Body of pancreas (tissue), 4 donors: ENCODE measurements around the gene TMEM183A. TPM values are rescaled to one million over a fixed set of nuclear protein-coding genes. Genes with fewer than 3 reads are reported as not detected.

Experiments
- ATAC-seq: fragments of 150-250 bp; one replicate; pipeline ENCODE4 v1.9.1; 2016
- DNase-seq, 4 donors: peaks; one replicate each; pipeline ENCODE4 v3.0.0-alpha.2; 2019
- H3K27ac ChIP-seq, 4 donors: fragments of 200-600 bp; sonication (generic); 1 replicate in 3 of 4; 2 replicates in 1 of 4; pipeline versions ENCODE4 v1.5.1 to v1.6.1; 2016 to 2019; ENCODE audit warnings: mild to moderate bottlenecking in 1 of 4, mixed read lengths in 1 of 4, moderate library complexity in 1 of 4
- H3K27me3 ChIP-seq, 2 donors: fragments of 200-600 bp; sonication (generic); one replicate each; pipeline ENCODE4 v1.6.0; 2016; ENCODE audit warnings: mild to moderate bottlenecking in 1 of 2
- H3K36me3 ChIP-seq, 2 donors: fragments of 200-600 bp; sonication (generic); replicated peaks in 1 of 2; 2 replicates each; pipeline ENCODE4 v1.5.1; 2016; ENCODE audit warnings: low read depth in 2 of 2; ENCODE audit not compliant: insufficient read depth in 1 of 2
- H3K4me1 ChIP-seq: fragments of 200-600 bp; sonication (generic); one replicate; pipeline ENCODE4 v1.6.0; 2016
- H3K4me3 ChIP-seq, 2 donors: fragments of 200-600 bp; sonication (generic); 1 replicate in 1 of 2; 2 replicates in 1 of 2; pipeline ENCODE4 v1.5.1; 2016 to 2019
- H3K9me3 ChIP-seq, 3 donors: fragments of 200-600 bp; sonication (generic); 1 replicate in 2 of 3; 2 replicates in 1 of 3; pipeline ENCODE4 v1.5.1; 2016
- POLR2A ChIP-seq, 3 donors: fragments of 450-650 bp; IDR thresholded peaks; one replicate each; pipeline ENCODE4 v1.6.1; 2016; ENCODE audit warnings: antibody characterized with exemption in 3 of 3, mild to moderate bottlenecking in 2 of 3
- WGBS, 2 donors: methylation state at CpG; one replicate each; pipeline ENCODE4 v1.1.5; 2017; 5-methylcytosine and 5-hydroxymethylcytosine counted together
- intact Hi-C: fragments of 100-400 bp; cut with DNase I; formaldehyde crosslinking; loops from one replicate; pipeline ENCODE4 v1.15.1; 2023
- total RNA-seq, 2 donors: library from RNA; depleted of rRNA; stranded (reverse); fragments of >200 nt; gene quantifications; one replicate each; pipeline ENCODE4 v1.1.0, GENCODE V29; 2016
- TF ChIP-seq, protein P1 (sequence below), 7 experiments: fragments of 450-650 bp in 4 of 7; fragments of 200-600 bp in 3 of 7; sonication (generic) in 3 of 7; IDR thresholded peaks; one replicate each; pipeline ENCODE4 v1.5.1; 2016 to 2019; ENCODE audit warnings: antibody characterized with exemption in 7 of 7

The TMEM183A gene
- total RNA-seq, 2 donors from 2014 or later, result 47.7 to 86.7 TPM

DNA sequence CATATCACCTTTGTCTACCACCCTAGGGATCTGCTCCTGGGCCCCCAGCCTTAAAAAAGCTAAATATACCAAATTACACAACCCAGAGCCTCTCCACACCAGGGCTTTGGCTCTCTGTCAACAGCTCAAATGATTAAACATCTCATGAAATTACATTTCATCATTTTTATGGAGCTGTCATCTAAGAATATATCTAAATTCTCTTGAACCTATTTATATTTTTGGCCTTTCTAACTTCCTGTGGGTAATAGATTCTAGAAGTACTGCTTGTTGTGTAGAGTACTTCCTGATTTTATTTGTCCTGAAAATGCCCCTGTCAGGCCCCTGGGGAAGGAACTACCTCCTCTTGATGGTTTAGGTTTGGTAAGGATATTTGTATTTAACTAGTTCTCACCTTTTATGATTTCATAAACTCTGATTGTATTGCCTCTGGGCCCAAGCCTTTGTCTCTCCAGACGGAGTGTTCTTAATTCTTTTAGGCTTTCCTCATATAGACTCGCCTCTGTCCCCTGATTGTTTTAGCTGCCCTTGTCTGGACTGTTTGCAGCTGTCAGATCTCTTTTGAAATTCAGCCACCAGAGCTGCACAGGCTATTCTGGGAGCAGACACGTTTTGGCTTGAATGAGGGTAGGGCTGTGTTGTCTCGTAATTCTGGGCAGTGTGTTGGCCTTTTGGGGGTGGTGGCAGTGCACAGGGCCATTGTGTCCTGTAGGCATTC, 62.0 kb downstream of the TMEM183A start:
- ATAC-seq, result no peak
- TF ChIP-seq, protein P1, sequence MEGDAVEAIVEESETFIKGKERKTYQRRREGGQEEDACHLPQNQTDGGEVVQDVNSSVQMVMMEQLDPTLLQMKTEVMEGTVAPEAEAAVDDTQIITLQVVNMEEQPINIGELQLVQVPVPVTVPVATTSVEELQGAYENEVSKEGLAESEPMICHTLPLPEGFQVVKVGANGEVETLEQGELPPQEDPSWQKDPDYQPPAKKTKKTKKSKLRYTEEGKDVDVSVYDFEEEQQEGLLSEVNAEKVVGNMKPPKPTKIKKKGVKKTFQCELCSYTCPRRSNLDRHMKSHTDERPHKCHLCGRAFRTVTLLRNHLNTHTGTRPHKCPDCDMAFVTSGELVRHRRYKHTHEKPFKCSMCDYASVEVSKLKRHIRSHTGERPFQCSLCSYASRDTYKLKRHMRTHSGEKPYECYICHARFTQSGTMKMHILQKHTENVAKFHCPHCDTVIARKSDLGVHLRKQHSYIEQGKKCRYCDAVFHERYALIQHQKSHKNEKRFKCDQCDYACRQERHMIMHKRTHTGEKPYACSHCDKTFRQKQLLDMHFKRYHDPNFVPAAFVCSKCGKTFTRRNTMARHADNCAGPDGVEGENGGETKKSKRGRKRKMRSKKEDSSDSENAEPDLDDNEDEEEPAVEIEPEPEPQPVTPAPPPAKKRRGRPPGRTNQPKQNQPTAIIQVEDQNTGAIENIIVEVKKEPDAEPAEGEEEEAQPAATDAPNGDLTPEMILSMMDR (IDR thresholded peaks at IDR 0.05), result no peak
- TF ChIP-seq POLR2A (IDR thresholded peaks at IDR 0.05), result no peak
- Histone ChIP-seq H3K27ac (peak overlapping the region in 1 of 4 donors; percentile 1), H3K4me3 (no peak overlapping the region), H3K4me1 (peaks cover 8% of the 10 kb centered on the region), H3K27me3 (no peaks in the 10 kb centered on the region), H3K9me3 (no peaks in the 10 kb centered on the region), H3K36me3 (no peaks in the 10 kb centered on the region)
- intact Hi-C loops, result no loop called here
- DNase-seq, result no peak
- WGBS, 2 donors, result 33% methylated on average over 4 of the region's 4 CpGs

DNA sequence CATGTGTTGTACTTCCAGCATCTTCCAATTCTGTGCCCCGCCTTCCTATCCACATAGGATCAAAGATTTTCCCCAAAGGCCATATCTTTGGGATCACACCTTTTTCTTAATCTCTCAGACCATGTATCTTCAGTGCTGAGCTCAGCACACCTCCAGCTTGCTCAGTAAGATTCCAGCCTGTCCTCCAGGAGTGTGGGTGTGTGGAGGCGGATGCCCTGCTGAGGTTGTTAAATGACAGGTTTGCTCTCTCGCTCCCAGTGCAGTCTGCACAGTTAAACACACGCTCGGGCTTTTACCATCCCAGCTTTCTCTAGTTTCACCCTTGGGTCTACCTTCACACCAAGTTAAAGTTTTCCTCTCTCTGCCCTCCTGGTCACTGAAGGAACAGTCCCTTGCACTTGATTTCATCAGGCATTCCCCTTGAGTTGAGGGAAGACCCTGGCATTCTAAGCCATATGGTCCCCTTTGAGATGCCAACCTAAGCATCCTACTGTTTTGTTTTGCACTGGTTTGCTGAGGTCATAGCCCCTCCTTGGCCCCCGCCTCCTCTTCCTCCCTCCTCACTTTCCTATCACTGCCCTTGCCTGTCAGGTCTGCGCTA, 64.9 kb downstream of the TMEM183A start:
- peaks cover 0 to 12% of the 10 kb centered on the region in 2 donors for H3K27me3 ChIP-seq
- H3K36me3 ChIP-seq, result no peaks in the 10 kb centered on the region
- H3K9me3 ChIP-seq, result no peaks in the 10 kb centered on the region
- 68 to 80% methylated on average over 7 of the region's 7 CpGs for WGBS, 2 donors
- DNase-seq (no peak), ATAC-seq (no peak)
- H3K27ac ChIP-seq, result no peak overlapping the region
- TF ChIP-seq, protein P1 (IDR thresholded peaks at IDR 0.05), result no peak
- no peak for TF ChIP-seq POLR2A (IDR thresholded peaks at IDR 0.05)
- H3K4me1 ChIP-seq, result peaks cover 20% of the 10 kb centered on the region
- intact Hi-C loops, result no loop called here
- no peak overlapping the region for H3K4me3 ChIP-seq

DNA sequence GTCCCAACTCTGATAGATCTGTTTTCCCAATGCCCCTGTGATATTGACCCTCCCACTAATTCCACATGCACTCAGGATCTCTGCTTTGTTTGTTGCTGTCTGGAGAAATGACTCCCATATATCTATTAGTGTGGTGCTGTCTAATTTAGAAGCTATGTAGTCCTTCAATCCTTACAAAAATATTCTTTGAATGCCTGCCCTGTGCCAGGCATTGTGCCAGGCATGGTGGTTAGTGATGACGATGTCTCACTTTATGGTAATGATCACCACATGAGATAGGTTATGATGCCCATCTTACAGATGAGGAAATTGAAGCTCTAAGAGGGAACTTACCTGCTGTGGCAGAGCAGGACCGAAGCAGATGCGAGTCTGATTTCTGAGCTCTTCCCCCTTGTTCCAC, 65.7 kb downstream of the TMEM183A start:
- Histone ChIP-seq H3K27ac (no peak overlapping the region), H3K4me3 (no peak overlapping the region), H3K27me3 (peaks cover 0 to 13% of the 10 kb centered on the region in 2 donors), H3K36me3 (no peaks in the 10 kb centered on the region), H3K4me1 (peaks cover 20% of the 10 kb centered on the region), H3K9me3 (no peaks in the 10 kb centered on the region)
- TF ChIP-seq, protein P1 (IDR thresholded peaks at IDR 0.05), result no peak
- TF ChIP-seq POLR2A (IDR thresholded peaks at IDR 0.05), result no peak
- intact Hi-C loops, result no loop called here
- DNase-seq, result no peak
- 61 to 64% methylated on average over 3 of the region's 3 CpGs for WGBS, 2 donors
- ATAC-seq, result no peak

DNA sequence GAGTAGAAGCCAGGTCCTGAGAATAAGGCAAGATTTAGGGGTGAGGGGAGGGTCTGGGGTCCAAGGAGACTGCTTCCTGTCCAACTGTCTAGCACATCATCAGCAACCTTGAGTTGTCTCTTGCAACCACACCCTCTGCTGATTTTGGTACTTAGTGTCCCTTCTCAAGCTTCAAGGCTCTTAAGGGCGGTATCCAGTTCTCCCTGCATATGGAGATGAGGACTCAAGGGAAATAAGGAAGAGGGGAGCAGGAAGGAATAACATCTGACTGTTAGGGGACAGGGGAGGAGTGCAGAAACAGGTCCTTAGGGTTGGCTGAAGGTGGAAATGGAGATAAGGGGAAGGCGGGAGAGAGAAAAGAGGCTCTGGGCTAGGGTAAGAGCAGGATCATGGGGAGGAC, 66.3 kb downstream of the TMEM183A start:
- WGBS, 2 donors, result 83 to 87% methylated on average over 2 of the region's 2 CpGs
- intact Hi-C loops, result no loop called here
- no peaks in the 10 kb centered on the region for H3K36me3 ChIP-seq
- no peak overlapping the region for H3K27ac ChIP-seq
- no peak for DNase-seq
- peaks cover 0 to 17% of the 10 kb centered on the region in 2 donors for H3K27me3 ChIP-seq
- no peak for ATAC-seq
- H3K9me3 ChIP-seq, result no peaks in the 10 kb centered on the region
- no peak overlapping the region for H3K4me3 ChIP-seq
- TF ChIP-seq, protein P1 (IDR thresholded peaks at IDR 0.05), result no peak
- peaks cover 20% of the 10 kb centered on the region for H3K4me1 ChIP-seq

Other genes with a start within 250 kb of the TMEM183A start
- 10 to 100 TPM; 28.7 to 36.8 TPM for gene KDM5B, start 199.0 kb upstream of the TMEM183A start, total RNA-seq
- not detected for gene PCAT6, start 196.4 kb upstream of the TMEM183A start, total RNA-seq
- gene RABIF, start 118.2 kb upstream of the TMEM183A start, total RNA-seq, result 1 to 10 TPM; 2.6 to 4.0 TPM
- 10 to 100 TPM; 15.3 to 21.8 TPM for gene KLHL12, start 80.1 kb upstream of the TMEM183A start, total RNA-seq
- 10 to 100 TPM; 38.6 to 52.4 TPM for gene ADIPOR1, start 49.1 kb upstream of the TMEM183A start, total RNA-seq
- gene CYB5R1, start 40.1 kb upstream of the TMEM183A start, total RNA-seq, result 10 to 100 TPM; 23.4 to 32.4 TPM
- not detected for gene PPFIA4, start 19.1 kb downstream of the TMEM183A start, total RNA-seq
- gene MYOG, start 78.6 kb downstream of the TMEM183A start, total RNA-seq, result not detected
- gene ADORA1, start 120.4 kb downstream of the TMEM183A start, total RNA-seq, result 10 to 100 TPM; 16.1 to 21.1 TPM
- not detected for gene MYBPH, start 168.5 kb downstream of the TMEM183A start, total RNA-seq
- 1 to 10 TPM; 5.4 to 8.2 TPM for gene CHI3L1, start 179.3 kb downstream of the TMEM183A start, total RNA-seq
- under 1 TPM in 1 of 2 donors, not detected in 1; 0.26 TPM for gene CHIT1, start 222.3 kb downstream of the TMEM183A start, total RNA-seq